Mammary epithelial cell (primary cell): ENCODE measurements around the gene PITX1.

Experiments
- EZH2 ChIP-seq: IDR thresholded peaks from 2 replicates; pipeline ENCODE4 v1.6.1; 2012; ENCODE audit warnings: low read length, inconsistent platforms, borderline replicate concordance
- TF ChIP-seq, protein P1 (sequence below), 2 donors: IDR thresholded peaks in 1 of 2; conservative IDR thresholded peaks in 1 of 2; 2 replicates each; pipeline ENCODE4 v1.5.1; 2011 to 2012; ENCODE audit warnings: inconsistent platforms in 2 of 2, low read length in 2 of 2, mild to moderate bottlenecking in 2 of 2, control low read depth in 1 of 2, low read depth in 1 of 2; ENCODE audit not compliant: insufficient read depth in 1 of 2; ENCODE audit errors: extremely low read depth in 1 of 2

DNA sequence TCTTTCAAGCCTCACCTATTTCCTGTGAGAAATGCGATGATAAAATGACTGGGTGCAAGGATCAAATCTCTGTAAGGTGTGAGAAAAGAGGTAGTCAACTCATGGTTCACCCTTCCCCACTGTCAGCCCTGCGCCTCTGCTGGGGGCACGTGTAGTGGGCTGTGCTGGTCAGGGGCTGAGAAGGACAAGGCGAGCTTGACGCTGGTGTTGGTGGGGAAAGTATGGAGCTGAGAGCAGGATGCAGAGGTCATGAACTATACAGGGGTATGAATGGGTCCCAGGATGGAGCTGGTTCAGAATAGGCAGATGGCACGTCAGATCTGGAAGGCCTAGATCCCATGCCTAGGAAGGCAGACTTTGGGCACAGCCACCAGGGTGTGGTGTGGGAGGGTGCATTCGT is 20.6 kb downstream of the PITX1 start:
- TF ChIP-seq, protein P1, sequence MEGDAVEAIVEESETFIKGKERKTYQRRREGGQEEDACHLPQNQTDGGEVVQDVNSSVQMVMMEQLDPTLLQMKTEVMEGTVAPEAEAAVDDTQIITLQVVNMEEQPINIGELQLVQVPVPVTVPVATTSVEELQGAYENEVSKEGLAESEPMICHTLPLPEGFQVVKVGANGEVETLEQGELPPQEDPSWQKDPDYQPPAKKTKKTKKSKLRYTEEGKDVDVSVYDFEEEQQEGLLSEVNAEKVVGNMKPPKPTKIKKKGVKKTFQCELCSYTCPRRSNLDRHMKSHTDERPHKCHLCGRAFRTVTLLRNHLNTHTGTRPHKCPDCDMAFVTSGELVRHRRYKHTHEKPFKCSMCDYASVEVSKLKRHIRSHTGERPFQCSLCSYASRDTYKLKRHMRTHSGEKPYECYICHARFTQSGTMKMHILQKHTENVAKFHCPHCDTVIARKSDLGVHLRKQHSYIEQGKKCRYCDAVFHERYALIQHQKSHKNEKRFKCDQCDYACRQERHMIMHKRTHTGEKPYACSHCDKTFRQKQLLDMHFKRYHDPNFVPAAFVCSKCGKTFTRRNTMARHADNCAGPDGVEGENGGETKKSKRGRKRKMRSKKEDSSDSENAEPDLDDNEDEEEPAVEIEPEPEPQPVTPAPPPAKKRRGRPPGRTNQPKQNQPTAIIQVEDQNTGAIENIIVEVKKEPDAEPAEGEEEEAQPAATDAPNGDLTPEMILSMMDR (conservative IDR thresholded peaks at IDR 0.05 in 1 of 2, IDR thresholded peaks at IDR 0.05 in 1 of 2; ENCODE audit: extremely low read depth in 1 of 2, insufficient read depth in 1 of 2, low read depth in 1 of 2, low read length in 2 of 2) = no peak
- no peak for TF ChIP-seq EZH2
